GM12892 (cell line): ENCODE measurements around the gene ZNF146.

Experiments
- POLR2A ChIP-seq: IDR thresholded peaks from 2 replicates; pipeline ENCODE4 v1.6.1; 2011; ENCODE audit warnings: low read depth, low read length, control low read depth
- POLR2AphosphoS5 ChIP-seq: IDR thresholded peaks from 2 replicates; pipeline ENCODE4 v1.6.1; 2011; ENCODE audit warnings: low read depth, low read length, control low read depth
- TAF1 ChIP-seq: IDR thresholded peaks from 2 replicates; pipeline ENCODE4 v1.6.1; 2011; ENCODE audit warnings: low read depth, mild to moderate bottlenecking, control low read depth, low read length, borderline replicate concordance

GRCh38 chr19:36246006-36246481, 31.1 kb downstream of the ZNF146 start:
- TF ChIP-seq POLR2AphosphoS5: no peak
- TF ChIP-seq POLR2A: no peak
- no peak for TF ChIP-seq TAF1
